ENCODE measurements around the gene TSPAN32. TPM values are rescaled to one million over a fixed set of nuclear protein-coding genes. Genes with fewer than 3 reads are reported as not detected.
"Not testable (repeated sequence)": the region's sequence is repeated elsewhere in the genome, so short reads cannot be mapped to it uniquely, and the experiment has no call there.

TSPAN32 gene
- total RNA-seq, 2 experiments from 2014 or later = 77.6 to 98.9 TPM

DNA sequence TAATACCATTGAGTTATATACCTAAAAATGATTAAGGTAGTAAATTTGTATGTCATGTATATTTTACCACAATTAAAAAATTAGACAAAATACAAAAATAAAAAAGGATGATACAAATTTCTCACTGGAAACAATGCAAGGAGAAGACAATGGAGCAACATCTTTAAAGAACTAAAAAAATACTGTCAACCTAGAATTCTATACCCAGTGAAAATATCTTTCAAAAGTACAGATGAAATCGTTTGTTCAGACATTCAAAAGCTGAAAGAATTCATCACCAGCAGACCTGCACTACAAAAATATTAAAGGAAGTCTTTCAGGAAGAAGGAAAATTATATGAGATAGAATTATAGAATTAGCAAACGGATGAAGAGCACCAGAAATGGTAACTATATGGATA is 21.6 kb upstream of the TSPAN32 start:
- no peak for DNase-seq
- Mint-ChIP-seq H3K4me3 (no peak overlapping the region), H3K4me1 (peaks cover 7% of the 10 kb centered on the region), H3K36me3 (ENCODE audit: low read depth) (peaks cover 8% of the 10 kb centered on the region), H3K27me3 (peaks cover 35% of the 10 kb centered on the region), H3K27ac (no peak overlapping the region), H3K9me3 (peaks cover 9% of the 10 kb centered on the region)
- ChIA-PET CTCF (interaction anchor here (0.7 kb wide), 1 partner anchor 179 kb away, joined by 3 read pairs; no protein-coding TSS in a partner anchor), POLR2A (no interaction called here)

DNA sequence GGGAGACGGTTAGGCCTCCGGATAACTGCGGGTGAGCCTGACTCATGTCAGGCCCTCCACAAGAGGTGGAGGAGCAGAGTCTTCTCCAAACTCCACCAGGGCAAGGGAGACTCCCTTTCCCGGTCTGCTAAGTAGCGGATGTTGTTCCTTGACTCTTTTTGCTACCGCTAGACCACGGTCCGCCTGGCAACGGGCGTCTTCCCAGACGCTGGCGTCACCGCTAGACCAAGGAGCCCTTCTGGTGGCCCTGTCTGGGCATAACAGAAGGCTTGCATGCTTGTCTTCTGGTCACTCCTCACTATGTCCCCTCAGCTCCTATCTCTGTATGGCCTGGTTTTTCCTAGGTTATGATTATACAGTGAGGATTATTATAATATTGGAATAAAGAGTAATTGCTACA is 15.5 kb upstream of the TSPAN32 start:
- H3K36me3 Mint-ChIP-seq (ENCODE audit: low read depth); POLR2A ChIA-PET; H3K4me3 Mint-ChIP-seq; DNase-seq; H3K4me1 Mint-ChIP-seq; H3K27ac Mint-ChIP-seq; H3K9me3 Mint-ChIP-seq; CTCF ChIA-PET: not testable (repeated sequence)
- H3K27me3 Mint-ChIP-seq = peaks cover 17% of the 10 kb centered on the region

GRCh38 chr11:2287091-2287490 is 14.7 kb upstream of the TSPAN32 start:
- peaks cover 2% of the 10 kb centered on the region for H3K36me3 Mint-ChIP-seq (ENCODE audit: low read depth)
- peak; percentile 5 for DNase-seq
- CTCF ChIA-PET = no interaction called here
- H3K4me1 Mint-ChIP-seq = peaks cover 8% of the 10 kb centered on the region
- POLR2A ChIA-PET = no interaction called here
- peaks cover 17% of the 10 kb centered on the region for H3K27me3 Mint-ChIP-seq
- H3K9me3 Mint-ChIP-seq = peaks cover 5% of the 10 kb centered on the region
- no peak overlapping the region for H3K27ac Mint-ChIP-seq
- H3K4me3 Mint-ChIP-seq = no peak overlapping the region

- peaks cover 6% of the 10 kb centered on the region for H3K27me3 Mint-ChIP-seq
- H3K4me1 Mint-ChIP-seq = peaks cover 8% of the 10 kb centered on the region
- POLR2A ChIA-PET = no interaction called here
- no peak overlapping the region for H3K27ac Mint-ChIP-seq
- peaks cover 2% of the 10 kb centered on the region for H3K36me3 Mint-ChIP-seq (ENCODE audit: low read depth)
- no peaks in the 10 kb centered on the region for H3K9me3 Mint-ChIP-seq
- CTCF ChIA-PET = no interaction called here
- no peak overlapping the region for H3K4me3 Mint-ChIP-seq
- DNase-seq = peak; percentile 4
Observed at GRCh38 chr11:2289350-2289749, 12.5 kb upstream of the TSPAN32 start.

- Mint-ChIP-seq H3K27ac (no peak overlapping the region), H3K9me3 (no peaks in the 10 kb centered on the region), H3K4me3 (no peak overlapping the region), H3K4me1 (peaks cover 12% of the 10 kb centered on the region), H3K27me3 (peaks cover 2% of the 10 kb centered on the region), H3K36me3 (ENCODE audit: low read depth) (peaks cover 2% of the 10 kb centered on the region)
- DNase-seq = no peak
- POLR2A ChIA-PET = no interaction called here
- CTCF ChIA-PET = no interaction called here
Observed at GRCh38 chr11:2289859-2290258, 12.0 kb upstream of the TSPAN32 start.

DNA sequence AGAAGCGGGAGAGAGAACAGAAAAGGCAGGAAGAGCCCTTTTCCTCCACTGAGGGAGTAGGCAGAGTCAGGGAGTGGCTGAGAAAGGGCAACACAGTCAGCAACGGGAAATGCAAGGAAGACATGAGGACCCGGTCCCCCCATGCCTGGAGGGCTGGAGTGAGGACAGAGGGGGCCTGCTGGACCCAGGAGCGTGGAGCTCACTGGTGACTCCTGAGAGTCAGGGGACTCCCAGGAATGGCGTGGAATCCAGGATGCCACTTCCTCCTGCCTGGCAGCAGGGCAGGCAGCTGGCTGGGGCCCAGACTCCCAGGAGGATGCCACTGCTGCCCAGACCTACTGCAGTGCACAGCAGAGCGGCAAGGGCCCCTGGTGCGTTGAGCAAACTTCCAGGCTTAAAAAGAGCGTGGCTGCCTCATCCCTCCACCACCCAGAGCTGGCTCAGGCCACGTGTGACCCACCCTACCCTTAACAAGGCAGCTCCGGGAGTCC is 11.4 kb upstream of the TSPAN32 start:
- POLR2A ChIA-PET = no interaction called here
- Mint-ChIP-seq H3K9me3 (no peaks in the 10 kb centered on the region), H3K4me1 (peaks cover 16% of the 10 kb centered on the region), H3K36me3 (ENCODE audit: low read depth) (no peaks in the 10 kb centered on the region), H3K4me3 (no peak overlapping the region), H3K27ac (no peak overlapping the region), H3K27me3 (no peaks in the 10 kb centered on the region)
- CTCF ChIA-PET = interaction anchor here (0.7 kb wide), 1 partner anchor 255 kb away, joined by 3 read pairs; no protein-coding TSS in a partner anchor
- DNase-seq = no peak

- Mint-ChIP-seq H3K27me3 (no peaks in the 10 kb centered on the region), H3K4me3 (no peak overlapping the region), H3K9me3 (no peaks in the 10 kb centered on the region), H3K27ac (no peak overlapping the region), H3K36me3 (ENCODE audit: low read depth) (peaks cover 17% of the 10 kb centered on the region), H3K4me1 (peaks cover 18% of the 10 kb centered on the region)
- ChIA-PET CTCF (no interaction called here), POLR2A (no interaction called here)
- no peak for DNase-seq
Observed at GRCh38 chr11:2293531-2293971, 8.3 kb upstream of the TSPAN32 start.

GRCh38 chr11:2293984-2294925 is 7.6 kb upstream of the TSPAN32 start:
- Mint-ChIP-seq H3K27ac (no peak overlapping the region), H3K9me3 (no peaks in the 10 kb centered on the region), H3K27me3 (no peaks in the 10 kb centered on the region), H3K4me1 (peaks cover 21% of the 10 kb centered on the region), H3K4me3 (no peak overlapping the region), H3K36me3 (ENCODE audit: low read depth) (peaks cover 21% of the 10 kb centered on the region)
- ChIA-PET POLR2A (no interaction called here), CTCF (interaction anchor here (1.4 kb wide), 1 partner anchor 10 kb away, joined by 3 read pairs; no protein-coding TSS in a partner anchor)
- DNase-seq = peak; percentile 5

- ChIA-PET CTCF (interaction anchor here (1.4 kb wide), 1 partner anchor 10 kb away, joined by 3 read pairs; no protein-coding TSS in a partner anchor), POLR2A (no interaction called here)
- Mint-ChIP-seq H3K4me1 (peaks cover 26% of the 10 kb centered on the region), H3K27ac (no peak overlapping the region), H3K4me3 (no peak overlapping the region), H3K9me3 (no peaks in the 10 kb centered on the region), H3K36me3 (ENCODE audit: low read depth) (peaks cover 26% of the 10 kb centered on the region), H3K27me3 (no peaks in the 10 kb centered on the region)
- DNase-seq = no peak
Observed at GRCh38 chr11:2294926-2295290, 6.9 kb upstream of the TSPAN32 start.

- no peak overlapping the region for H3K4me3 Mint-ChIP-seq
- H3K27me3 Mint-ChIP-seq = no peaks in the 10 kb centered on the region
- H3K4me1 Mint-ChIP-seq = peaks cover 30% of the 10 kb centered on the region
- no peaks in the 10 kb centered on the region for H3K9me3 Mint-ChIP-seq
- H3K27ac Mint-ChIP-seq = peak overlapping the region; percentile 13
- H3K36me3 Mint-ChIP-seq (ENCODE audit: low read depth) = peaks cover 29% of the 10 kb centered on the region
- POLR2A ChIA-PET = no interaction called here
- peak; percentile 4 for DNase-seq
- CTCF ChIA-PET = interaction anchor here (2.1 to 2.4 kb wide), 2 partner anchors 9 to 124 kb away, joined by 9 to 10 read pairs; no protein-coding TSS in a partner anchor
Observed at GRCh38 chr11:2295971-2296912, 5.6 kb upstream of the TSPAN32 start.

GRCh38 chr11:2296913-2297622 is 4.7 kb upstream of the TSPAN32 start:
- peaks cover 37% of the 10 kb centered on the region for H3K4me1 Mint-ChIP-seq

DNA sequence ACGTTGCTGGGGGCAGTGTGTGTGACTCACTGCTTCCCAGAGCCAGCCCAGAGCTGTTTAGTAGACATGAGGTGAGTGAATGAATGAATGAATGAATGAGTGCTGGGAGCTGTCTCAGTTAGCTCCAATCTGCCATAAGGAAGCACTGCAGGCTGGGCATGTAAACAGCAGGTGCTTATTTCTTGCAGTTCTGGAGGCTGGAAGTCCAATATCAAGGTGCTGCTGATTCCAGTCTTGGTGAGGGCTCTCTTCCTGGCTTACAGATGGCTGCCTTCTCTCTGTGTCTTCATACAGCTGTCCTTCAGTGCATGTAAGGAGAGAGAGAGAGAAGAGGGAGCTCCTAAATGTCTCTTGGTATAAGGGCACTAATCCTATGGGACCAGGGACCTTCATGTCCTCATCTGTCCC is 4.2 kb upstream of the TSPAN32 start:
- Mint-ChIP-seq H3K9me3 (no peaks in the 10 kb centered on the region), H3K4me3 (no peak overlapping the region), H3K4me1 (peaks cover 40% of the 10 kb centered on the region), H3K36me3 (ENCODE audit: low read depth) (peaks cover 35% of the 10 kb centered on the region), H3K27ac (peak overlapping the region; percentile 68), H3K27me3 (no peaks in the 10 kb centered on the region)
- ChIA-PET CTCF (interaction anchor here (0.9 to 2.4 kb wide), 4 partner anchors 8 to 123 kb away, joined by 3 to 10 read pairs (median 7); no protein-coding TSS in a partner anchor), POLR2A (no interaction called here)
- DNase-seq = peak; percentile 4

More at GRCh38 chr11:2296913-2297622, 4.7 kb upstream of the TSPAN32 start:
- H3K27ac Mint-ChIP-seq = peak overlapping the region; percentile 16
- H3K27me3 Mint-ChIP-seq = no peaks in the 10 kb centered on the region
- peaks cover 33% of the 10 kb centered on the region for H3K36me3 Mint-ChIP-seq (ENCODE audit: low read depth)
- no peaks in the 10 kb centered on the region for H3K9me3 Mint-ChIP-seq
- POLR2A ChIA-PET = no interaction called here
- no peak overlapping the region for H3K4me3 Mint-ChIP-seq
- CTCF ChIA-PET = interaction anchor here (0.9 to 2.4 kb wide), 3 partner anchors 8 to 123 kb away, joined by 3 to 10 read pairs (median 9); no protein-coding TSS in a partner anchor
- DNase-seq = peak; percentile 4

Measured in activated CD4-positive, alpha-beta T cell treated with anti-CD3 and anti-CD28 coated beads, Interleukin-2, amount 10 ng/mL, durations not matched to agents 7 days and 5 days (primary cell).